HepG2 (cell line): ENCODE data around the gene CDR2L. TPM values are rescaled to one million over a fixed set of nuclear protein-coding genes. Genes with fewer than 3 reads are reported as not detected.
A peak's percentile ranks its signal among the peaks of the same experiment; 100 is the strongest.

ENCODE experiments used
- FIP1L1 ChIP-seq: fragments of 200-400 bp; formaldehyde crosslinking; IDR thresholded peaks from 2 replicates; pipeline ENCODE4 v1.6.1; 2018; ENCODE audit warnings: low read depth, mild to moderate bottlenecking, low read length, moderate library complexity, borderline replicate concordance; ENCODE audit not compliant: insufficient read depth
- FOXP4 ChIP-seq: sonication (generic); formaldehyde crosslinking; IDR thresholded peaks from 2 replicates; pipeline ENCODE4 v1.4.0; 2020; ENCODE audit warnings: missing genetic modification reagents
- GATAD2A ChIP-seq: IDR thresholded peaks from 2 replicates; pipeline ENCODE4 v1.6.1; 2016
- HMG20A ChIP-seq: IDR thresholded peaks from 2 replicates; pipeline ENCODE4 v1.6.1; 2016; ENCODE audit warnings: borderline replicate concordance
- IKZF4 ChIP-seq: sonication (generic); formaldehyde crosslinking; IDR thresholded peaks from 2 replicates; pipeline ENCODE4 v1.5.1; 2020; ENCODE audit warnings: borderline replicate concordance, mild to moderate bottlenecking, low read depth, missing genetic modification reagents; ENCODE audit errors: not compliant biosample characterization
- JUN ChIP-seq: sonication (generic); formaldehyde crosslinking; IDR thresholded peaks from 2 replicates; pipeline ENCODE4 v1.4.0; 2020; ENCODE audit warnings: mild to moderate bottlenecking, missing genetic modification reagents
- MAFF ChIP-seq: IDR thresholded peaks from 2 replicates; pipeline ENCODE4 v1.6.1; 2011; ENCODE audit warnings: low read depth, low read length, improper control_type of control experiment
- MBNL3 ChIP-seq: fragments of 250-450 bp; sonication (Bioruptor Pico); conservative IDR thresholded peaks from 2 replicates; pipeline ENCODE4 v1.8.0; 2022; ENCODE audit warnings: mild to moderate bottlenecking, inconsistent platforms
- MLX ChIP-seq: IDR thresholded peaks from 2 replicates; pipeline ENCODE4 v1.6.1; 2016
- POGZ ChIP-seq: sonication (generic); formaldehyde crosslinking; IDR thresholded peaks from 2 replicates; pipeline ENCODE4 v1.4.0; 2020; ENCODE audit warnings: mild to moderate bottlenecking, missing genetic modification reagents
- PTBP1 ChIP-seq: fragments of 200-400 bp; formaldehyde crosslinking; IDR thresholded peaks from 2 replicates; pipeline ENCODE4 v1.6.1; 2018; ENCODE audit warnings: low read length, low read depth; ENCODE audit not compliant: poor library complexity, severe bottlenecking
- SAP130 ChIP-seq: IDR thresholded peaks from 2 replicates; pipeline ENCODE4 v1.6.1; 2016; ENCODE audit warnings: low read depth
- YEATS2 ChIP-seq: sonication (generic); formaldehyde crosslinking; IDR thresholded peaks from 2 replicates; pipeline ENCODE4 v1.4.0; 2020; ENCODE audit warnings: missing genetic modification reagents, borderline replicate concordance
- ZFP36 ChIP-seq: fragments of 150-350 bp; IDR thresholded peaks from 2 replicates; pipeline ENCODE4 v1.6.1; 2018; ENCODE audit warnings: borderline replicate concordance, low read length, low read depth; ENCODE audit not compliant: partially characterized antibody
- ZFX ChIP-seq: sonication (generic); formaldehyde crosslinking; IDR thresholded peaks from 2 replicates; pipeline ENCODE4 v1.4.0; 2020; ENCODE audit warnings: mild to moderate bottlenecking, low read depth, missing genetic modification reagents, moderate library complexity
- ZNF275 ChIP-seq: sonication (generic); formaldehyde crosslinking; IDR thresholded peaks from 2 replicates; pipeline ENCODE4 v1.8.0; 2022; ENCODE audit warnings: missing genetic modification reagents, mild to moderate bottlenecking, inconsistent platforms, borderline replicate concordance
- ZNF431 ChIP-seq: sonication (generic); formaldehyde crosslinking; IDR thresholded peaks from 2 replicates; pipeline ENCODE4 v1.9.0; 2022; ENCODE audit warnings: missing genetic modification reagents, low read depth, mild to moderate bottlenecking, borderline replicate concordance
- ZNF552 ChIP-seq: sonication (generic); formaldehyde crosslinking; IDR thresholded peaks from 2 replicates; pipeline ENCODE4 v1.9.0; 2022; ENCODE audit warnings: missing genetic modification reagents, mild to moderate bottlenecking, borderline replicate concordance
- ZNF614 ChIP-seq: IDR thresholded peaks from 2 replicates; pipeline ENCODE4 v1.6.1; 2018; ENCODE audit warnings: missing biosample characterization, missing genetic modification reagents, inconsistent platforms, borderline replicate concordance
- ZNF770 ChIP-seq: sonication (generic); formaldehyde crosslinking; IDR thresholded peaks from 2 replicates; pipeline ENCODE4 v1.5.0; 2020; ENCODE audit warnings: mild to moderate bottlenecking, missing genetic modification reagents
- ZNF776 ChIP-seq: sonication (generic); formaldehyde crosslinking; IDR thresholded peaks from 2 replicates; pipeline ENCODE4 v1.4.0; 2020; ENCODE audit warnings: mild to moderate bottlenecking, missing genetic modification reagents
- ZSCAN21 ChIP-seq: sonication (generic); formaldehyde crosslinking; IDR thresholded peaks from 2 replicates; pipeline ENCODE4 v1.8.0; 2022; ENCODE audit warnings: mild to moderate bottlenecking, missing genetic modification reagents, moderate library complexity, borderline replicate concordance
- polyA plus RNA-seq, 8 experiments: library from polyadenylated mRNA; depleted of rRNA in 3 of 8; stranded (reverse) in 7 of 8; unstranded in 1 of 8; fragments of >200 nt; fragmentation: Illumina TruSeq in 4 of 8; extraction: Trizol in 4 of 8; gene quantifications; 2 replicates each; pipeline versions ENCODE4 v1.2.1 to v1.2.3, GENCODE V29; 2011 to 2016; ENCODE audit warnings: low read depth in 4 of 8, missing spikeins in 1 of 8, mixed read lengths in 1 of 8; ENCODE audit not compliant: insufficient read depth in 1 of 8
- total RNA-seq, 5 experiments: library from RNA; depleted of rRNA; stranded (reverse); fragments of >200 nt; fragmentation: Illumina TruSeq; extraction: Trizol; gene quantifications; 2 replicates each; pipeline ENCODE4 v1.2.3, GENCODE V29; 2016; ENCODE audit warnings: low read depth in 1 of 5

Gene CDR2L
- total and polyA plus RNA-seq, 2 of the 13 experiments (the other 11 are each of a cell fraction or from before 2014, with no cell fraction given) = 1.9 to 2.1 TPM

- TF ChIP-seq FOXP4 (CRISPR knock-in tag) (0 out of 2 replicates have a peak, but pooled peaks have one; percentile 27), ZNF776 (CRISPR knock-in tag) (no peak), ZSCAN21 (CRISPR knock-in tag) (no peak), MLX (CRISPR knock-in tag) (no peak), JUN (CRISPR knock-in tag) (no peak), ZFP36 (no peak), FIP1L1 (no peak), ZNF614 (0 out of 2 replicates have a peak, but pooled peaks have one; percentile 60), MBNL3 (no peak), YEATS2 (CRISPR knock-in tag) (no peak), SAP130 (CRISPR knock-in tag) (peak; percentile 45), GATAD2A (CRISPR knock-in tag) (peak; percentile 35; the same call in 1 of the 2 replicates), IKZF4 (no peak), ZNF275 (CRISPR knock-in tag) (no peak), POGZ (CRISPR knock-in tag) (peak; percentile 57; the same call in 1 of the 2 replicates), PTBP1 (no peak), MAFF (peak; percentile 50), ZNF552 (CRISPR knock-in tag) (no peak), HMG20A (CRISPR knock-in tag) (peak; percentile 31; the same call in 1 of the 2 replicates), ZFX (CRISPR knock-in tag) (no peak), ZNF770 (CRISPR knock-in tag) (no peak), ZNF431 (CRISPR knock-in tag) (no peak)
Measured at GRCh38 chr17:75024686-75025397, 37.4 kb downstream of the CDR2L start (continued).
